Spleen (tissue), 11 donors: ENCODE measurements around the gene TFE3. TPM values are rescaled to one million over a fixed set of nuclear protein-coding genes. Genes with fewer than 3 reads are reported as not detected.
A peak's percentile ranks its signal among the peaks of the same experiment; 100 is the strongest.

Experiments
- DNase-seq: peaks from one replicate; pipeline ENCODE4 v3.0.0-alpha.2; 2020
- H3K27ac ChIP-seq, 8 donors: fragments of 200-600 bp; sonication (generic) in 7 of 8; 1 replicate in 4 of 8; 2 replicates in 4 of 8; pipeline versions ENCODE4 v1.5.0 to v1.8.0; 2016 to 2021; ENCODE audit warnings: inconsistent platforms in 4 of 8, mild to moderate bottlenecking in 4 of 8, moderate library complexity in 1 of 8
- H3K27me3 ChIP-seq, 7 donors: fragments of 200-600 bp; sonication (generic) in 6 of 7; replicated peaks in 1 of 7; 1 replicate in 4 of 7; 2 replicates in 3 of 7; pipeline versions ENCODE4 v1.5.0 to v1.8.0; 2016 to 2021; ENCODE audit warnings: inconsistent platforms in 3 of 7, mild to moderate bottlenecking in 1 of 7
- H3K36me3 ChIP-seq, 6 donors: fragments of 200-600 bp; sonication (generic) in 5 of 6; 1 replicate in 4 of 6; 2 replicates in 2 of 6; pipeline versions ENCODE4 v1.5.0 to v1.8.0; 2016 to 2021; ENCODE audit warnings: inconsistent platforms in 2 of 6
- H3K4me1 ChIP-seq, 6 donors: fragments of 200-600 bp; sonication (generic) in 5 of 6; 1 replicate in 3 of 6; 2 replicates in 3 of 6; pipeline versions ENCODE4 v1.5.0 to v1.8.0; 2016 to 2021; ENCODE audit warnings: inconsistent platforms in 3 of 6
- H3K4me3 ChIP-seq, 8 donors: fragments of 200-600 bp; sonication (generic) in 7 of 8; 1 replicate in 4 of 8; 2 replicates in 4 of 8; pipeline versions ENCODE4 v1.5.0 to v1.8.0; 2016 to 2021; ENCODE audit warnings: inconsistent platforms in 4 of 8, mild to moderate bottlenecking in 4 of 8, moderate library complexity in 2 of 8
- H3K9me3 ChIP-seq, 8 donors: fragments of 200-600 bp; sonication (generic) in 7 of 8; 1 replicate in 4 of 8; 2 replicates in 4 of 8; pipeline versions ENCODE4 v1.5.0 to v1.8.0; 2016 to 2021; ENCODE audit warnings: inconsistent platforms in 4 of 8
- POLR2A ChIP-seq, 3 donors: fragments of 450-650 bp; IDR thresholded peaks; one replicate each; pipeline ENCODE4 v1.5.1; 2017; ENCODE audit warnings: antibody characterized with exemption in 3 of 3, mild to moderate bottlenecking in 1 of 3
- POLR2AphosphoS5 ChIP-seq, 3 donors: sonication (generic); formaldehyde crosslinking; IDR thresholded peaks; one replicate each; pipeline ENCODE4 v1.5.1; 2017; ENCODE audit warnings: antibody characterized with exemption in 3 of 3
- WGBS, 5 donors: extraction: QIAGEN DNeasy Blood & Tissue Kit in 3 of 5; methylation state at CpG; one replicate each; pipeline versions ENCODE4 v1.1.5 to v1.1.7; 2013 to 2018; 5-methylcytosine and 5-hydroxymethylcytosine counted together
- intact Hi-C: fragments of 100-400 bp; cut with DNase I; formaldehyde crosslinking; loops from one replicate; pipeline ENCODE4 v1.15.0; 2023; ENCODE audit warnings: low total_unique reads
- polyA plus RNA-seq, 3 donors: library from polyadenylated mRNA; stranded (reverse); fragments of 200-250 nt; gene quantifications; one replicate each; pipeline ENCODE4 v1.2.1, GENCODE V29; 2013
- total RNA-seq, 7 donors: library from RNA; depleted of rRNA in 3 of 7; stranded (reverse); fragments of >200 nt in 3 of 7; fragmentation: NEBNext Ultra II Directional in 4 of 7; extraction: Animal tissue kit (Norgen Biotek cat#: 25700) in 4 of 7; gene quantifications; one replicate each; pipeline versions ENCODE4 v1.1.0 to v1.2.1, GENCODE V29; 2016 to 2021
- TF ChIP-seq, protein P1 (sequence below), 11 experiments: fragments of 200-600 bp in 7 of 11; fragments of 450-650 bp in 4 of 11; sonication (generic) in 4 of 11; IDR thresholded peaks in 8 of 11; conservative IDR thresholded peaks in 3 of 11; 1 replicate in 7 of 11; 2 replicates in 4 of 11; pipeline versions ENCODE4 v1.4.0 to v1.8.0; 2016 to 2021; ENCODE audit warnings: antibody characterized with exemption in 11 of 11, inconsistent platforms in 4 of 11, mild to moderate bottlenecking in 1 of 11
- donor health status: healthy with polysubstance abuse.
- donor health status: DM: no; HTN: no; CAD: no; lungs with moderate emphysema.
- donor health status: DM: no; HTN: no; CAD: no.
- donor health status: Bipolar disorder and iron deficiency.
- donor health status: healthy.
- donor health status: DM: no; HTN: no; CAD: no.
- donor health status: DM: yes; HTN: yes; CAD: no.

The TFE3 gene
- total and polyA plus RNA-seq, 10 donors = 16.0 to 79.1 (median 55.5) TPM

- peaks cover 0 to 31% (median 16%) of the 10 kb centered on the region in 6 donors for H3K4me1 ChIP-seq
- no peaks in the 10 kb centered on the region for H3K27me3 ChIP-seq
- H3K36me3 ChIP-seq = peaks cover 0 to 36% (median 0%) of the 10 kb centered on the region in 6 donors
- H3K9me3 ChIP-seq = no peaks in the 10 kb centered on the region
- H3K27ac ChIP-seq = peak within 1 kb of the TSS; percentile 22 to 86 (median 82)
- intact Hi-C loops = no loop called here
- WGBS, 5 donors = 1 to 47% (median 6%) methylated on average over 21 to 61 of the region's 61 CpGs
- TF ChIP-seq POLR2A (IDR thresholded peaks at IDR 0.05) (peak in 1 of 3 donors; percentile 28), POLR2AphosphoS5 (IDR thresholded peaks at IDR 0.05) (peak; percentile 92 to 95 (median 95))
- TF ChIP-seq, protein P1, sequence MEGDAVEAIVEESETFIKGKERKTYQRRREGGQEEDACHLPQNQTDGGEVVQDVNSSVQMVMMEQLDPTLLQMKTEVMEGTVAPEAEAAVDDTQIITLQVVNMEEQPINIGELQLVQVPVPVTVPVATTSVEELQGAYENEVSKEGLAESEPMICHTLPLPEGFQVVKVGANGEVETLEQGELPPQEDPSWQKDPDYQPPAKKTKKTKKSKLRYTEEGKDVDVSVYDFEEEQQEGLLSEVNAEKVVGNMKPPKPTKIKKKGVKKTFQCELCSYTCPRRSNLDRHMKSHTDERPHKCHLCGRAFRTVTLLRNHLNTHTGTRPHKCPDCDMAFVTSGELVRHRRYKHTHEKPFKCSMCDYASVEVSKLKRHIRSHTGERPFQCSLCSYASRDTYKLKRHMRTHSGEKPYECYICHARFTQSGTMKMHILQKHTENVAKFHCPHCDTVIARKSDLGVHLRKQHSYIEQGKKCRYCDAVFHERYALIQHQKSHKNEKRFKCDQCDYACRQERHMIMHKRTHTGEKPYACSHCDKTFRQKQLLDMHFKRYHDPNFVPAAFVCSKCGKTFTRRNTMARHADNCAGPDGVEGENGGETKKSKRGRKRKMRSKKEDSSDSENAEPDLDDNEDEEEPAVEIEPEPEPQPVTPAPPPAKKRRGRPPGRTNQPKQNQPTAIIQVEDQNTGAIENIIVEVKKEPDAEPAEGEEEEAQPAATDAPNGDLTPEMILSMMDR (IDR thresholded peaks at IDR 0.05 in 8 of 11, conservative IDR thresholded peaks at IDR 0.05 in 3 of 11) = peak in 4 of 11 experiments; percentile 34 to 44 (median 38)
- peak within 1 kb of the TSS; percentile 37 to 69 (median 46) for H3K4me3 ChIP-seq
- peak; percentile 97 for DNase-seq
Observed at GRCh38 chrX:49073601-49074575, 30.7 kb upstream of the TFE3 start, which contains the start of gene PRAF2. PRAF2 (minus strand) TSS chrX:49074002; CDS start chrX:49073987, 15 bp downstream.

GRCh38 chrX:49072712-49073095 lies 29.5 kb upstream of the TFE3 start:
- Histone ChIP-seq H3K4me1 (peaks cover 0 to 23% (median 16%) of the 10 kb centered on the region in 6 donors), H3K9me3 (no peaks in the 10 kb centered on the region), H3K27me3 (no peaks in the 10 kb centered on the region), H3K4me3 (peak overlapping the region in 4 of 8 donors; percentile 11 to 69 (median 49)), H3K36me3 (peaks cover 0 to 35% (median 0%) of the 10 kb centered on the region in 6 donors), H3K27ac (peak overlapping the region in 2 of 8 donors; percentile 18 to 46)
- WGBS, 5 donors = 62 to 76% (median 64%) methylated on average over 8 to 10 of the region's 10 CpGs
- TF ChIP-seq, protein P1 (IDR thresholded peaks at IDR 0.05 in 8 of 11, conservative IDR thresholded peaks at IDR 0.05 in 3 of 11) = no peak
- intact Hi-C loops = no loop called here
- DNase-seq = no peak

DNA sequence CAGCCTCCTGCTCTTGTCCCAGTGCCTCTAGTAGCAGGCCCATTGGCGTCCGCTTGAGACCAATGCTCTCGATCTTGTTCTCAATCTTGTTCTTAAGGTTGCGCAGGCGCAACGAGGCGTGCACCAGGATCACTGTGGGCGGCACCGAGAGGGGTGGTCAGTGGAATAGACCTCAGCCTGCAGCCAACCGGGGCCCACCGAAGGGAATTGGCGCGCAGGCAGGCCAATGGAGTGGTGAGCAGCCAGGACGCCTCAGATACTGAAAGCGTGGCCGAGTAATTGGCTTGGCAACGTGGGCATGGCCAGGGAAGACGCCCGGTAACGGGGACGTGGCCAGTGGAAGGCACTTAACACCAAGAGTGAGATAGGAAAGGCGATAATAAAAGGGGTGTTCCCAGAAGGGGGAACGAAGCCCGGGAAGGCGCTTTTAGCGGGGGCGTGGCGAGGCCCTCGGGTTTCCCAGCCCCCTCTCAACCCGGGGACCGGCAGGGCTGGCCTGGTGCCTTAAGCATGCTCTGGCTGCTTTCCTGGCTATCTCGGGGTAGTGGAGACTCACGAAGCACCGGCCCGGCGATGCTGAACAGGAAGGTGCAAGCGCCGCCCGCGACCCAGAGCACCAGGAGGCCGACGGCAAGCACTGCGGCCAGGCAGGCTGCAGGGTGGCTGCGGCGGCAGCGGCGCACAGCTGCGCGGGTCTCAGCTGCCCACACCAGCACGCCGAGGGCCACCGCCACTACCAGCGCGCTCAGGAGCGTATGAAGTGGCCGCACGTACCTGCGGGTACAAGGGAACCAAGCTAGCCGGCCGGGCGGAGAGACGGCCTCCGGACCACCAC lies 28.9 kb upstream of the TFE3 start:
- WGBS, 5 donors = 62 to 83% (median 69%) methylated on average over 27 to 63 of the region's 63 CpGs
- Histone ChIP-seq H3K9me3 (no peaks in the 10 kb centered on the region), H3K4me1 (peaks cover 0 to 23% (median 16%) of the 10 kb centered on the region in 6 donors), H3K27me3 (no peaks in the 10 kb centered on the region), H3K27ac (peak overlapping the region in 3 of 8 donors; percentile 18 to 46 (median 34)), H3K4me3 (peak overlapping the region in 4 of 8 donors; percentile 11 to 69 (median 32)), H3K36me3 (peaks cover 0 to 35% (median 0%) of the 10 kb centered on the region in 6 donors)
- intact Hi-C loops = no loop called here
- TF ChIP-seq, protein P1 (IDR thresholded peaks at IDR 0.05 in 8 of 11, conservative IDR thresholded peaks at IDR 0.05 in 3 of 11) = no peak
- TF ChIP-seq POLR2AphosphoS5 (IDR thresholded peaks at IDR 0.05) = peak in 2 of 3 donors; percentile 38 to 60
- no peak for TF ChIP-seq POLR2A (IDR thresholded peaks at IDR 0.05)
- DNase-seq = no peak
